PFSK-1 (cell line): ENCODE results near the gene FBN1.

Experiments used
- FOXP2 ChIP-seq: optimal IDR thresholded peaks from 2 replicates; pipeline ENCODE3; 2011; ENCODE audit warnings: borderline replicate concordance, control low read depth, inconsistent platforms; ENCODE audit not compliant: insufficient read depth; ENCODE audit errors: extremely low read length, extremely low read depth
- POLR2AphosphoS5 ChIP-seq: IDR thresholded peaks from 2 replicates; pipeline ENCODE4 v1.6.1; 2012; ENCODE audit warnings: low read depth, mild to moderate bottlenecking, control low read depth, low read length, moderate library complexity
- SIN3A ChIP-seq: IDR thresholded peaks from 2 replicates; pipeline ENCODE4 v1.6.1; 2012; ENCODE audit warnings: mild to moderate bottlenecking, low read length, moderate library complexity, borderline replicate concordance; ENCODE audit not compliant: insufficient read depth
- TAF1 ChIP-seq: IDR thresholded peaks from 2 replicates; pipeline ENCODE4 v1.6.1; 2012; ENCODE audit warnings: low read length, control low read depth, borderline replicate concordance; ENCODE audit not compliant: insufficient read depth
- TF ChIP-seq, protein P1 (sequence below), 2 experiments: IDR thresholded peaks; 2 replicates each; pipeline versions ENCODE4 v1.6.1 to v1.8.0; 2011 to 2012; ENCODE audit warnings: low read depth in 2 of 2, low read length in 2 of 2, control low read depth in 1 of 2, inconsistent platforms in 1 of 2, mild to moderate bottlenecking in 1 of 2, moderate library complexity in 1 of 2; ENCODE audit not compliant: insufficient read depth in 1 of 2

The FBN1 gene

DNA sequence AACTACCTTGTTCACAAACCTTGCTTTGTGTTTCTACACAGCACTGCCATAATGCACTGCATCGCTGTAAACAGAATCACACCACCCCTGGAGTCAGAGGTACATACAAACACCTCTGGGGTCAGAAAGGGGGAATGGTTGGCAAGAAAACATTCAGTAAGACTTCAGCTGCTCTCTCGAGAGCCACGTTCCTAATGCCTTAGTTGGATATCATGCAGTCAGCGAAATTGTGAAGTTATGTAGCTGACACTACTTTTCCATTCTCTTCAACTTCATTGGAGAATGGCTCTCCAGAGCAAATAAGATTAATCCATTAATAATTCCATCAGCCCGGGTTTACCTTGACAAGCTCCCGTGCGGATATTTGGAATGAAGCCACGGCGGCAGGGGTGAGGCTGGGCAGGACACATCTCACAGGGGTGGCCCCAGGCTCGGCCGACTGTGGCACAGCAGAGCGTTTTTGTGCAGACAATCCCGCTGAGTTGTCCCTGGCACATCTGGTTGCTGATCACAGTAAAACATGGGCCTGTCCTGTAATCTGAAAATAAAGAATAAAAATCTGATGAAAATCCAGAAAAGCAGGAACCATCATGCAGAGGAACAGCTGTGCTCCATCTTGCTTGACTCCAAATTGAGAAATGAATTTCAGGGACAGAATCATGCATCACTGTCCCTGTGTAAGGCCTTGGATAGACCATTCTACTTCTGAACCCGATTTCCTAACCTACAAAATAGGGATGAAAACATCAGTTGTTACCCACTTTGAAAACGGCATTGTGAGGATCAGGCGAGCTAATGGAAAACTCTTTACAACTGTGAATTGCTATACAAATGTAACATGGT is 108.0 kb downstream of the FBN1 start:
- peak; percentile 36; the same call in 1 of the 2 replicates for TF ChIP-seq SIN3A
- no peak for TF ChIP-seq FOXP2

DNA sequence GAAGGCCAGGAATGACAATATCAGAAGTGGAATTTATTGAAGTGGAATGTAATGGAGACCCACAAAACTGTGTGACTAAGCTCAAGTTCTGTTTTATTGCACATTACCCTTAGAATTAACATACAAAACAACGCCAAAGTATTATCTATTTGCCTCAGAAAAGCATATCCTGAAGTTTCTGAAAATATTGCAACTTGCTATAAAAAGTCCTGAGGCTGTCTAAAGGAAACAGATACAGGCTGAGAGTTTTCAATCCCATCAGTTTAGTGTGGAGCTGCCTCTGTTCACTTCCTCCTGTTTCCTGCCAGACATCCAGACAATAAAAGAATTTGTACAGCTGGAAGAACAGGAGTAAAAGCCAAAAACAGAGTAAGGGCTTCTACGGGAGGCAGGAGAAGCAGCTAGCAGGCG is 108.8 kb downstream of the FBN1 start:
- TF ChIP-seq POLR2AphosphoS5 (no peak), TAF1 (no peak), FOXP2 (no peak), SIN3A (no peak; the same call in 1 of the 2 replicates)
- TF ChIP-seq, protein P1, sequence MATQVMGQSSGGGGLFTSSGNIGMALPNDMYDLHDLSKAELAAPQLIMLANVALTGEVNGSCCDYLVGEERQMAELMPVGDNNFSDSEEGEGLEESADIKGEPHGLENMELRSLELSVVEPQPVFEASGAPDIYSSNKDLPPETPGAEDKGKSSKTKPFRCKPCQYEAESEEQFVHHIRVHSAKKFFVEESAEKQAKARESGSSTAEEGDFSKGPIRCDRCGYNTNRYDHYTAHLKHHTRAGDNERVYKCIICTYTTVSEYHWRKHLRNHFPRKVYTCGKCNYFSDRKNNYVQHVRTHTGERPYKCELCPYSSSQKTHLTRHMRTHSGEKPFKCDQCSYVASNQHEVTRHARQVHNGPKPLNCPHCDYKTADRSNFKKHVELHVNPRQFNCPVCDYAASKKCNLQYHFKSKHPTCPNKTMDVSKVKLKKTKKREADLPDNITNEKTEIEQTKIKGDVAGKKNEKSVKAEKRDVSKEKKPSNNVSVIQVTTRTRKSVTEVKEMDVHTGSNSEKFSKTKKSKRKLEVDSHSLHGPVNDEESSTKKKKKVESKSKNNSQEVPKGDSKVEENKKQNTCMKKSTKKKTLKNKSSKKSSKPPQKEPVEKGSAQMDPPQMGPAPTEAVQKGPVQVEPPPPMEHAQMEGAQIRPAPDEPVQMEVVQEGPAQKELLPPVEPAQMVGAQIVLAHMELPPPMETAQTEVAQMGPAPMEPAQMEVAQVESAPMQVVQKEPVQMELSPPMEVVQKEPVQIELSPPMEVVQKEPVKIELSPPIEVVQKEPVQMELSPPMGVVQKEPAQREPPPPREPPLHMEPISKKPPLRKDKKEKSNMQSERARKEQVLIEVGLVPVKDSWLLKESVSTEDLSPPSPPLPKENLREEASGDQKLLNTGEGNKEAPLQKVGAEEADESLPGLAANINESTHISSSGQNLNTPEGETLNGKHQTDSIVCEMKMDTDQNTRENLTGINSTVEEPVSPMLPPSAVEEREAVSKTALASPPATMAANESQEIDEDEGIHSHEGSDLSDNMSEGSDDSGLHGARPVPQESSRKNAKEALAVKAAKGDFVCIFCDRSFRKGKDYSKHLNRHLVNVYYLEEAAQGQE (IDR thresholded peaks at IDR 0.05; ENCODE audit: insufficient read depth in 1 of 2, low read depth in 2 of 2, low read length in 2 of 2): no peak

DNA sequence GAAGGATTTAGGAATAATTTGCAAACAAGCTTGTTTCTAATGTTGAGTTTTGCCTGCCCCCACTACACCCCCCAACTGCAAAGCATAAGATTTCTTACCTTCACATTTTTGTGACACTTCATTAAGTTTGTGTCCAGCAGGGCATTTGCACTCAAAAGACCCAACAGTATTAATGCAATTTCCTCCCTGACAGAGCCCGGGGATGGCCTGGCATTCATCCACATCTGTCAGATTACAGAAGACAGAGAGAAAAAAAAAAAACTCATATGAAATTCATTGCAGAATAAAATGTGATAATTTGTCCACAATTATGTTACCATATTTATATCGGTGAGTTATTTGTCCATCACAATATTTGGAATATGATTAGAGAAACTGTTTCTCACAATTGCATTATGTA is 111.5 kb downstream of the FBN1 start:
- TF ChIP-seq POLR2AphosphoS5: no peak

DNA sequence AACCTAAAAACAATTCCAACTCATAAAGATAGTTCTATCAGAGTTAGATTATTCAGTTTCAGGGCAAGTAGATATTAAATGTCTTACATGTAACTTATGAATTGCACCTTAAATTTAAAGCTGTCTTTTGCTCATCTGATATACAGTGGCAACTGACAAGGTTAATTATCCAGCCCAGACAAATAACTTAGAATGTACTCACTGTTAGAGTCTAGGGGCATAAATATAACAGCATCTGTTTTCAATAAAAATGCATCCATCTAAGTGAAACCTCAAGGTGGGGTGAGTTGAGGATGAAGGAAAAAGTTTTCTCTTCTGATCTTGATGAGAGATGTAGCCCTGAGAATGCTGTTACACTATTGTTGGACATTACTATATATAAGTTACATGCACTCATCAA is 112.6 kb downstream of the FBN1 start:
- TF ChIP-seq POLR2AphosphoS5 (no peak), SIN3A (no peak), FOXP2 (no peak), TAF1 (no peak)
- TF ChIP-seq, protein P1 (IDR thresholded peaks at IDR 0.05; ENCODE audit: insufficient read depth in 1 of 2, low read depth in 2 of 2, low read length in 2 of 2): no peak

DNA sequence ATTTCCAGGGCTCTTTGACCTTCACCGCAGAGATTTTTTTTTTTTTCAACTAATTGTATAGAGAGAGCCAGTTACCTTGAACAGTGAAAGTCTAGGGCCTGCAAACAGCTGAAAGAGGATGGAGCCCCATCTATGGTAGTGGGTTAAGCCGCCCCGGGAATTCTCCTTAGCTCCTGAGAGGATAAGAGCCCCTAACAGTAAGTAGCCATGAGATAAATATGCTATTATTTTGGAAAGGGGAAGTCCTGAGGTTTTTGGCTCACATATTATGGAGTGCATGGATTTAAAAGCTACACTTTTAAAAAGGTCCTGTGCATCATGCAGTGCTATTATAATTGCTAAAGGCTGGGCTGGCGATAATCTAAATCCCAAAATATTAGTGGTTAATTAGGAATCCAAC is 115.0 kb downstream of the FBN1 start:
- TF ChIP-seq FOXP2: no peak

DNA sequence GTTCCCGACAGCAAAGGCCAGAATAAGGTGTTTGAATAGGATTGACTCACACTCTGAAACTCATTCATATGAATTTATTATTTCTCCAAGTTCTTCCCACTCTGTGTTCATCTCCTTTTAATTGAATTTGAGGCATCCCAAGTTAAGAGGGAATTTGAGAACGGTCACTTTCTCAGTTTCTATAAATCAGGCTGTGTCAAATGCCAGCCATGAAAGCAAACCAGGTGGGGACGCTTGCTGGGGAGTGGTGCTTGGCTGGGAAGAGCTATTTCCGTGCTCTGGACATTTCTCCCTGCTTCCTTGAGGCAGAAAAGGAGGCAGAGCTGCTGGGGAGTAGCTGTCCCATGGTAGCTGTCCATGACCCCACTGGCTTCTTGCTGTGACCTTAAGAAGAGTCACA is 116.6 kb downstream of the FBN1 start:
- TF ChIP-seq SIN3A (no peak), FOXP2 (no peak), TAF1 (no peak), POLR2AphosphoS5 (no peak)

DNA sequence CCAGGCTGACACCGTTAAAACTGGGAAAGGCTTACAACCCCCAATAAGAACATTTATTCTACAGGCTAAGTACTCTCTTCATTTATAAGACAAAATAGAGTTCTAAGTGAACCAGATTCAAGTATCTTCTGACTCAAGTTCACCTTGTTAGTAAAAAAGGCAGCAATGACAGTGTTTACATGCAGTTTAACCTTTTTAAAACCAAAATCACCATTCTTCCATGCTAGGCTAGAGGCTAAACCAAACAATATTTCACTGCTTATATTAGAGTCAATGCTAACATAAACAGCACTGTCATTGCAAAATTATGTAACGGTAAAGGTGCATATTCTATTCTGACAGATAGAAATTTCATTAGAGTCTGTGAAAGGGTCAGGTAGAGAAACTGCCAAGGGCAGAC is 118.0 kb downstream of the FBN1 start:
- TF ChIP-seq FOXP2: no peak
- TF ChIP-seq, protein P1 (IDR thresholded peaks at IDR 0.05; ENCODE audit: insufficient read depth in 1 of 2, low read depth in 2 of 2, low read length in 2 of 2): no peak
- no peak for TF ChIP-seq SIN3A
- no peak for TF ChIP-seq TAF1
- TF ChIP-seq POLR2AphosphoS5: no peak
